ENCODE data around the gene NPL. TPM values are rescaled to one million over a fixed set of nuclear protein-coding genes. Genes with fewer than 3 reads are reported as not detected.

The NPL gene
- total and polyA plus RNA-seq, 8 donors, result 1.2 to 9.7 (median 2.7) TPM

DNA sequence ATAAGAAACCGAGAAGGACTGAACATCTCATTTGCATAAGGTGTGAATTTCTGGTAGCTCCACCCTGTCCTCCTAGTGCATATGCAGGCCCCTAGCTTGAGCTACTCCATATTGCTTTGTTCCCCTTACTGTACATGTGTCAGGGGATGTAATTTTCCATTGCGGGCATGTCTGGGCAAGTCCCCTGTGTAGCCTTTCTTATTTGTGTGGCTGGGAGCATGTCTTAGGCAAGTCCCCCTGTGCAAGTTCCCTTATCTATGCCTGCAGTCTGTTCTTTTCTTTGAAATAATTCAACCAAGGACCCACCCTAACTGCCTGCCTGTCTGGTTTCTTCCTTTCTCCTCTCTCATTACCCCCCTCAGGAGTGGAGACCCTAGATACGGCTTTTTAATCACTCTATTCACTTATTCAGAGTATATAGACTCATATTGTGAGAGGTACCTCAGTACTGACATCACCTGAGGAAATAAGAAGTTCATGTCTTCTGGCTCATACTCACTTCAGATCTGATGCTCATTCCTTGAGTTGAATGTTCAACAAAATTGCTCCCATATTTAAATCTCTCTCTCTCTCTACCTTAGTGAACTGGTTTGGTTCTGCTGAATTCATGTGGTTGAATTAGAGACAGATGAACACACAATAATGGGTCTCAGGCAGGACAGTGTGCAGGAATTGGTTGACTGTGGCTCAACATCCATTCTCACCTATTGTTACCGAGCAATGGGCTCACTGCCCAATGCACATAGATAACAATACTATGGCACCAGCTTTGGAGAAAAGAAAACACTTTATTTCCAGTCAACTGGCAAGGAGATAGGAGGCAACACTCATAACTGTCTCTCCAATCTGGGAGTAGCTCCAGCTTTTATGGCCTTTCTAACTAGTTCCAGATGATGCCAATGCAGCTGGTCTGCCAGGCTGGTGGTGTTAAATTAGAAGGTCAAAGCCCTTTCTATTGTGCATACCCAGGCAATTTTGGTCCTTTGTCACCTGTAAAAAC, 27.9 kb upstream of the NPL start:
- TF ChIP-seq, protein P1, sequence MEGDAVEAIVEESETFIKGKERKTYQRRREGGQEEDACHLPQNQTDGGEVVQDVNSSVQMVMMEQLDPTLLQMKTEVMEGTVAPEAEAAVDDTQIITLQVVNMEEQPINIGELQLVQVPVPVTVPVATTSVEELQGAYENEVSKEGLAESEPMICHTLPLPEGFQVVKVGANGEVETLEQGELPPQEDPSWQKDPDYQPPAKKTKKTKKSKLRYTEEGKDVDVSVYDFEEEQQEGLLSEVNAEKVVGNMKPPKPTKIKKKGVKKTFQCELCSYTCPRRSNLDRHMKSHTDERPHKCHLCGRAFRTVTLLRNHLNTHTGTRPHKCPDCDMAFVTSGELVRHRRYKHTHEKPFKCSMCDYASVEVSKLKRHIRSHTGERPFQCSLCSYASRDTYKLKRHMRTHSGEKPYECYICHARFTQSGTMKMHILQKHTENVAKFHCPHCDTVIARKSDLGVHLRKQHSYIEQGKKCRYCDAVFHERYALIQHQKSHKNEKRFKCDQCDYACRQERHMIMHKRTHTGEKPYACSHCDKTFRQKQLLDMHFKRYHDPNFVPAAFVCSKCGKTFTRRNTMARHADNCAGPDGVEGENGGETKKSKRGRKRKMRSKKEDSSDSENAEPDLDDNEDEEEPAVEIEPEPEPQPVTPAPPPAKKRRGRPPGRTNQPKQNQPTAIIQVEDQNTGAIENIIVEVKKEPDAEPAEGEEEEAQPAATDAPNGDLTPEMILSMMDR (IDR thresholded peaks at IDR 0.05), result no peak
- DNase-seq (no peak), ATAC-seq (no peak), FAIRE-seq (no peak)
- Histone ChIP-seq H3K4me1 (no peaks in the 10 kb centered on the region), H3K4me3 (no peak overlapping the region), H3K9me3 (no peaks in the 10 kb centered on the region), H3K36me3 (no peaks in the 10 kb centered on the region), H3K27me3 (no peaks in the 10 kb centered on the region), H3K27ac (no peak overlapping the region)
- intact Hi-C loops (cut with DNase I), result no loop called here
- WGBS, 2 donors, result 78% methylated on average over 4 of the region's 4 CpGs

DNA sequence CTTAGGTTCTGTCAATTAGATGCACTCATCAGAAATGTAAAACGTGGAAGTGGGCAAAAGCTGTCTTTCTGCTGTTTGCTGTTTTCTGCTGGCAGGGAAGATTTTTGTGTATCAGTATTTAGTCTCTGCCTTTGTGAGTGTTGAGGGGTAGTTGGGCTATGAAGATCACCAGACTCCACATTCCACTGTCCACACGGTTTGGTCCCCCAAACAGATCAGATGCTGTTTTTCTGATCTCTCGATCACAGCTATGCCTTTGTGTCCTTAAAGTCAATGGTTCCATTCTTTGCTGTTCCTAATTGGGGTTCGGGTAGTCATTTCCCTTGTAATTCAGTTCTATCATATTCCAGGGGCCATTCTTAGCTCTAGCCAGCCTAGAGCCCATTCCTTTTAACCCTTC, 27.0 kb upstream of the NPL start:
- Histone ChIP-seq H3K4me3 (no peak overlapping the region), H3K27me3 (no peaks in the 10 kb centered on the region), H3K4me1 (no peaks in the 10 kb centered on the region), H3K9me3 (no peaks in the 10 kb centered on the region), H3K27ac (no peak overlapping the region), H3K36me3 (no peaks in the 10 kb centered on the region)
- no peak for ATAC-seq
- TF ChIP-seq, protein P1 (IDR thresholded peaks at IDR 0.05), result no peak
- no peak for FAIRE-seq
- WGBS, 2 donors, result 69 to 81% methylated on average over 4 of the region's 4 CpGs
- no peak for DNase-seq
- intact Hi-C loops (cut with DNase I), result no loop called here

DNA sequence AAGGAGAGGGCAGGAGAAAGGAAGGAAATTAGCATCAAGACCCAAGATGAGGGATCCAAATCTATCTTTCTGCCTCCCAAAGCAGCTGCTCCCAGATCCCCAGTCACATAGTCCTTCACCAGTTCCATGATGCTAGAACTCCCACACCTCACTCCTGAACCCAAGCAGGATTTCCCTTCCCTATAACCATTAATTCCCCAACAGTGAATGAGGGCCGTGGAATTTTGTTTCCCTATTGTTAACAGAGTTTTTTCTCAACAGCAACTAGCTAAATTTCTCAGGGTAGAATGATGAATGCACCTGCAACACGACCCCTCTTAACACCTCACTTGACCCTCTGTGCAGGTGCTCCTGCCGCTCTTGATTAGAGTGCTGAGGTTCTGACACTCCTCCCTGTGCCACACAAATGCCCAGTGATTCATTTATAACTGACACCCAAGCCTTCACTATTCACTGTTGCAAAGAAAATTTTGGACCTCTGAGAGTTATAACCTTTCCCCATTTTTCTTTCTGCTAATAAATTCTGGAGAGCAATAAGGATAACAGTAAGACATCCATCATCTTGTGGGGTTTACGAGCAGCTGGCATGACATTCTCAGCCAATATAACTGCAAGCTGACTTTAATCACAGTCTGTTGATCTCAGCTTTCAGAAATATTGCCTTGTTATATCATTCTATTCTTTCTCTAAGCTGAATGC, 25.4 kb upstream of the NPL start:
- Histone ChIP-seq H3K4me1 (no peaks in the 10 kb centered on the region), H3K4me3 (no peak overlapping the region), H3K36me3 (no peaks in the 10 kb centered on the region), H3K9me3 (no peaks in the 10 kb centered on the region), H3K27ac (no peak overlapping the region), H3K27me3 (no peaks in the 10 kb centered on the region)
- TF ChIP-seq, protein P1 (IDR thresholded peaks at IDR 0.05), result no peak
- intact Hi-C loops (cut with DNase I), result no loop called here
- FAIRE-seq (no peak), DNase-seq (no peak), ATAC-seq (no peak)
- WGBS, 2 donors, result 57 to 65% methylated on average over 4 of the region's 4 CpGs

DNA sequence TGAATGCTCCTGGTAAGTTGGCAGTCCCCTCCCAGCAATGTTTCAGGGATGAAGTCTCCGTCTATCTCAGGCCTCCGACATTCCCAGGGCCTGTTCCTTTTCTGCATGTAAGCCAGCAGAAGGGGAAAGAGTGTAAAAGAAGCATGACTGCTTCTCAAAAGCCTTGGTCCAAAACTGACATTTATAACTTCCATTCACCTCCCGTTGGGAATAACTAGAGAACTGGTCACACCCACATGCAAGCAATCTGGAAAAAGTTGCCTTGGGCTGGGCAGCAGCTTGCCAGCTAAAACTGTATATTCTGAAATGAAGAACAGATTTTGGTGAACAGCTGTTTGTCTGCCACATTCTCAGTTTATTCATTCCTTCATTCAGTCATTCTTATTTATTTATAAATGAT, 24.2 kb upstream of the NPL start:
- Histone ChIP-seq H3K27ac (no peak overlapping the region), H3K4me1 (no peaks in the 10 kb centered on the region), H3K36me3 (no peaks in the 10 kb centered on the region), H3K4me3 (no peak overlapping the region), H3K9me3 (no peaks in the 10 kb centered on the region), H3K27me3 (no peaks in the 10 kb centered on the region)
- 73 to 79% methylated on average over 3 of the region's 3 CpGs for WGBS, 2 donors
- intact Hi-C loops (cut with DNase I), result no loop called here
- DNase-seq, result no peak
- no peak for FAIRE-seq
- TF ChIP-seq, protein P1 (IDR thresholded peaks at IDR 0.05), result no peak
- no peak for ATAC-seq
